GM18505 (cell line): ENCODE measurements around the gene DAGLA.

Experiments used
- ATAC-seq: cut with Tn5 transposase; IDR thresholded peaks from one replicate; pipeline ENCODE4 v1.9.1; 2021; ENCODE audit not compliant: unreplicated experiment
- POLR2A ChIP-seq: IDR thresholded peaks from 4 replicates; pipeline ENCODE4 v1.6.1; 2011; ENCODE audit warnings: borderline replicate concordance; ENCODE audit not compliant: insufficient read depth, insufficient read length; ENCODE audit errors: extremely low read depth

DAGLA gene

DNA sequence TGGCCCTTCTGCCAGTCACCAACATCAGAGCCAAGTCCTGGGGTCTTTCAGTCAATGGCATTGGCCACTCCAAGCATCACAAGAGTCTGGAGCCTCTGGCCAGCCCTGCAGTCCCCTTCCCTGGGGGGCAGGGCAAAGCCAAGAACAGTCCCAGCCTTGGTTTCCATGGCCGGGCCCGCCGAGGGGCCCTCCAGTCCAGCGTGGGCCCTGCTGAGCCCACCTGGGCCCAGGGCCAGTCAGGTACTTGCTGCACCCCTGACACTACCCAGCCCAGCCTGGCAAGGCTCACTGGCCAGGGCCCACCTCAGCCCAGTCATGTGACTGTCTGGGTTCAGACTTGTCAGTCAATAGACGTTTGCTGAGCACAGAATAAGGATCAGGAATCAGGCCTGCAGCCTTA lies 101.4 kb downstream of the DAGLA start:
- no peak for TF ChIP-seq POLR2A
- no peak for ATAC-seq

- no peak for TF ChIP-seq POLR2A
- no peak for ATAC-seq
Measured at GRCh38 chr11:61782299-61782698, 102.1 kb downstream of the DAGLA start.

DNA sequence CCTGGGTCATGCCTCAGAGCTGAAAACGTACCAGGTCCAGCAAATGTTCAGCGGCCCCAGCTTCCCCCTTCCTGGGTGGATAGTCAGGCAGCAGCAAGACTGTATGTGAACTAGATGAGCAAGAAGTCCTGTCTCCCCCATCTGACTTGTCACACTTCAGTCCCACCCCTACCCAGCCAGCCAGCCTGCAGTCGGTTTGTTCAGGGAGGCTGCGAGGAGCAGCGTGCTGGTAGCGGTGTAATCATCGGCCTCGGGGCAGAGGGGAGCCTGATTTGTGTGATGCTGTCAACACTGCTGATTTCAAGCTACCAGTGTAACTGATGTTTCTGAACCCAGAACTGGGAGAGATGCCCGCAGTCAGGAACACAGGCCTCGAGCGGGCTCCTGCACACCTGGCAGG lies 102.7 kb downstream of the DAGLA start:
- TF ChIP-seq POLR2A: no peak
- ATAC-seq: no peak

DNA sequence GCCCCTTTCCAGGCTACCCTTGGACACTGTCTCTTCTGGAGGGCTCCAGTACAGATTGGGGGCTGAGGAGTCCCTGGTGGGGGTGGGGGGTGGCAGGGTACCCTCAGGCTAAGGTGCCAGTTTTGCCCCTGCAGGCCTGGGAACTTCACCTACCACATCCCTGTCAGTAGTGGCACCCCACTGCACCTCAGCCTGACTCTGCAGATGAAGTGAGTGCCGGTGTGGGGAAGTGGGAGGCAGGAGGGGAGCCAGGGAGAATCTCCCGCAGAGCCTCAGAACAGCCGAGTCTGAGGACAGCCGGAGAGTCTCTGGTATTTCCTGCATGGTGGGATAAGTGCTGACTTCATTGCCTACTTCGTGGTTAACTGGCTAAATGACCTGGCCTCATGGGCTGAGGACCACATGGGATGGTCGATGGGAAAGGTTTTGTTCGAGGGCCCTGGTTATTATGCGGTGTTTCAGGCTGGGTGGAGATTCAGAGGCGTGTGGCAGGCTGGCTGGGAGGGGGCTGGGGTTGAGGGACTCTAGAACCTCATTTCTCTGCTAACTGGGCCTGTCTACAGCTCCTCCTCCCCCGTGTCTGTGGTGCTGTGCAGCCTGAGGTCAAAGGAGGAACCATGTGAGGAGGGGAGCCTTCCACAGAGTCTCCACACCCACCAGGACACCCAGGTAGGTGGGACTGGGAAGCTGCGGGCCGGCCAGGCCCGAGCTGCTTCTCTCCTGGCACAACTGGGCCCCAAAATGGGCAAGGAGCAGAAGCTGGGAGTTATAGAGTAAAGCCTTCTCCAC lies 103.7 kb downstream of the DAGLA start:
- TF ChIP-seq POLR2A: no peak

GRCh38 chr11:61784506-61784805 lies 104.3 kb downstream of the DAGLA start:
- no peak for ATAC-seq

More for the DNA sequence above, 103.7 kb downstream of the DAGLA start:
- ATAC-seq: no peak

GRCh38 chr11:61785837-61786402 lies 105.7 kb downstream of the DAGLA start:
- ATAC-seq: no peak
- TF ChIP-seq POLR2A: no peak

More at GRCh38 chr11:61784506-61784805, 104.3 kb downstream of the DAGLA start:
- TF ChIP-seq POLR2A: no peak

- ATAC-seq: no peak
- TF ChIP-seq POLR2A: no peak
Measured at GRCh38 chr11:61787928-61788491, 107.8 kb downstream of the DAGLA start.

DNA sequence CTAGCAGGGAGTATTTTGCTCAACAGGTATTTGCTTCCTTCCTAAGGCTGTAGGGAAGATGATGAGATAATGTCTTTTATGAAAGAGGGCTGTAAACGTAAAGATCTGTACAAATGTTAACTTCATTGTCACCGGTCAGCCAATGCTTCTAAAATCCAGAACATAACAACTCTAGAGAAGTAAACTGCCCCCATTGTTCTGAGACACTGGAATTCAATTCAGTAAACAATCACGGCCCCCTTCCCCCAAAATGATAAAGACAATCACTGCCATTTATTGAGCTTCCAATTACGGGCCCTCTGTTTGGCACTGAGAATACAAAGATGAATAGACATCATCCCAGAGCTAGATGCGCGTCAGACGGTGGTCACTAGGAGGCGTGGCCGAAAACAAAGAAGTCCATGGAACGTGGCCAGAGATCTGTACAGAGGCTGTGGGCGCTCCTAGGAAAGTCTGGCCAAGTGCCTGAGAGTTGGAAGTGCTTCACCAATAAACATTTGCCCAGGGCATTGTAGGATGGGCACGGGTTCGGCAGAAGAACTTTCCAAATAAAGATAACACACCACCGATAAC lies 111.6 kb downstream of the DAGLA start:
- no peak for ATAC-seq
- TF ChIP-seq POLR2A: no peak

DNA sequence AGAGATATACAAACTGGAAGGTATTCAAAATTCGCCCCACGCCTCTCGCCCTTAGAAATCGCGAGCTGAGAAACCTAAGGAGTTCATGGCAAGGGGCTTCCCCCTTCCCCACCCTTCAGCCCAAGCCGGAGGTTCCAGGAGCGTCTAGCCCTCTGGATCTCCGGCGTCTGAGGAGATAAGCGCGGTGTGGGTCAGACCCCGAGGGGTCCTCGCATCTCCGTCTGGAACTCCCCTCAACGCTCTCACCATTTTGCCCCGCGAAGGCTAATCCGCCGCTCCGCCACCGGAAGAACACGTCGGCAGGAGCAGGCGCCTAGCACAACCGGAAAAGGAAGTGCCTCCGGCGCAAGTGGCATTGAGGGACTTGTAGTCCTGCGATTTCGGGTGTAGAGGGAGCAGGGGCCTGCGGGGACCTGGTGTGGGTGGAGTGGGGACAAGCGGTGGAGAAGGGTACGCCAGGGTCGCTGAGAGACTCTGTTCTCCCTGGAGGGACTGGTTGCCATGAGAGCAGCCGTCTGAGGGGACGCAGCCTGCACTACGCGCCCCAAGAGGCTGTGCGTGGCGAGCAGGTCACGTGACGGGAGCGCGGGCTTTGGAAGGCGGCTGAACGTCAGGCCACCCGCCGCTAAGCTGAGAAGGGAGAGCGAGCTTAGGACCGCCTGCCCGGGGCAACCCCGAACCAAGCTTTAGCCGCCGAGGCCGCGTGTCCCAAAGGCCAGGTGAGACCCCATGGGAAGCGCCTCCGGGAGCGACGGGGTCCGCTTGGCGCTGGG lies 112.3 kb downstream of the DAGLA start, which contains the start of the genes FEN1 and TMEM258:
Gene FEN1, plus strand, starts transcription at position 602 of the 773 bp plus-strand sequence. CDS start 2,451 bp downstream, outside the sequence.
Gene TMEM258, minus strand, starts transcription at position 290 of the 773 bp plus-strand sequence. Its CDS starts 41 bp downstream, at position 249.
- peak; percentile 77 for ATAC-seq
- TF ChIP-seq POLR2A: peak; percentile 93

- no peak for TF ChIP-seq POLR2A
- peak; percentile 1 for ATAC-seq
Measured at GRCh38 chr11:61793083-61793828, 113.1 kb downstream of the DAGLA start.

- TF ChIP-seq POLR2A: no peak
- ATAC-seq: no peak
Measured at GRCh38 chr11:61793829-61794204, 113.6 kb downstream of the DAGLA start.

GRCh38 chr11:61794579-61794978 lies 114.4 kb downstream of the DAGLA start:
- TF ChIP-seq POLR2A: no peak
- no peak for ATAC-seq
